ENCODE data around the gene HS6ST3. TPM values are rescaled to one million over a fixed set of nuclear protein-coding genes. Genes with fewer than 3 reads are reported as not detected.

Gene HS6ST3
- total and polyA plus RNA-seq, 9 of the 15 experiments (the other 6 are each of a cell fraction or from before 2014, with no cell fraction given): not detected

DNA sequence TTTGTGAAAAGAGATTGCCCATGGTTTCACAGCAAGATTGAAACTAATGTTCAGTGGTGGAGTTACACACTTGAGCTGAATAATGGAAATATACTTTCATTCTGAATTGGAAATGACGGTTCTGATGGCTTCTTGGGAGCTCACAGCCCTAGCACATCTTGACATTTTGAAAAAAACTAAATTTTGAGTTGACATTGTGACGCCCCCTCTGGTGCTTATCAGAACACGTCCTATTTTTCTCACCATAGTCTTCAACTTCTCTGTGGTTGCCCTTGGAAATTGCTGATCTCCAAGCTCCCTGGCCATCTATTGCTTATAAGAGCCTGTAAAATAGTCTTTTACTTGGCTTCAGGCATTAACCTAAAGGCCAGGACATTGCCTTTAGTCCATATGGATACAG, 702.3 kb downstream of the HS6ST3 start (continued):
- TF ChIP-seq, protein P1, sequence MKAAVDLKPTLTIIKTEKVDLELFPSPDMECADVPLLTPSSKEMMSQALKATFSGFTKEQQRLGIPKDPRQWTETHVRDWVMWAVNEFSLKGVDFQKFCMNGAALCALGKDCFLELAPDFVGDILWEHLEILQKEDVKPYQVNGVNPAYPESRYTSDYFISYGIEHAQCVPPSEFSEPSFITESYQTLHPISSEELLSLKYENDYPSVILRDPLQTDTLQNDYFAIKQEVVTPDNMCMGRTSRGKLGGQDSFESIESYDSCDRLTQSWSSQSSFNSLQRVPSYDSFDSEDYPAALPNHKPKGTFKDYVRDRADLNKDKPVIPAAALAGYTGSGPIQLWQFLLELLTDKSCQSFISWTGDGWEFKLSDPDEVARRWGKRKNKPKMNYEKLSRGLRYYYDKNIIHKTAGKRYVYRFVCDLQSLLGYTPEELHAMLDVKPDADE (conservative IDR thresholded peaks at IDR 0.05; ENCODE audit: control insufficient read depth, low read depth, low read length): no peak
- TF ChIP-seq ZNF75A (CRISPR knock-in tag; IDR thresholded peaks at IDR 0.05) (no peak), GTF2F1 (IDR thresholded peaks at IDR 0.05; ENCODE audit: low read depth, low read length) (no peak), HNRNPUL1 (IDR thresholded peaks at IDR 0.05; ENCODE audit: low read length) (no peak)
- TF ChIP-seq, protein P2, sequence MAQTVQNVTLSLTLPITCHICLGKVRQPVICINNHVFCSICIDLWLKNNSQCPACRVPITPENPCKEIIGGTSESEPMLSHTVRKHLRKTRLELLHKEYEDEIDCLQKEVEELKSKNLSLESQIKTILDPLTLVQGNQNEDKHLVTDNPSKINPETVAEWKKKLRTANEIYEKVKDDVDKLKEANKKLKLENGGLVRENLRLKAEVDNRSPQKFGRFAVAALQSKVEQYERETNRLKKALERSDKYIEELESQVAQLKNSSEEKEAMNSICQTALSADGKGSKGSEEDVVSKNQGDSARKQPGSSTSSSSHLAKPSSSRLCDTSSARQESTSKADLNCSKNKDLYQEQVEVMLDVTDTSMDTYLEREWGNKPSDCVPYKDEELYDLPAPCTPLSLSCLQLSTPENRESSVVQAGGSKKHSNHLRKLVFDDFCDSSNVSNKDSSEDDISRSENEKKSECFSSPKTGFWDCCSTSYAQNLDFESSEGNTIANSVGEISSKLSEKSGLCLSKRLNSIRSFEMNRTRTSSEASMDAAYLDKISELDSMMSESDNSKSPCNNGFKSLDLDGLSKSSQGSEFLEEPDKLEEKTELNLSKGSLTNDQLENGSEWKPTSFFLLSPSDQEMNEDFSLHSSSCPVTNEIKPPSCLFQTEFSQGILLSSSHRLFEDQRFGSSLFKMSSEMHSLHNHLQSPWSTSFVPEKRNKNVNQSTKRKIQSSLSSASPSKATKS (CRISPR knock-in tag; IDR thresholded peaks at IDR 0.05): no peak
- TF ChIP-seq, protein P3, sequence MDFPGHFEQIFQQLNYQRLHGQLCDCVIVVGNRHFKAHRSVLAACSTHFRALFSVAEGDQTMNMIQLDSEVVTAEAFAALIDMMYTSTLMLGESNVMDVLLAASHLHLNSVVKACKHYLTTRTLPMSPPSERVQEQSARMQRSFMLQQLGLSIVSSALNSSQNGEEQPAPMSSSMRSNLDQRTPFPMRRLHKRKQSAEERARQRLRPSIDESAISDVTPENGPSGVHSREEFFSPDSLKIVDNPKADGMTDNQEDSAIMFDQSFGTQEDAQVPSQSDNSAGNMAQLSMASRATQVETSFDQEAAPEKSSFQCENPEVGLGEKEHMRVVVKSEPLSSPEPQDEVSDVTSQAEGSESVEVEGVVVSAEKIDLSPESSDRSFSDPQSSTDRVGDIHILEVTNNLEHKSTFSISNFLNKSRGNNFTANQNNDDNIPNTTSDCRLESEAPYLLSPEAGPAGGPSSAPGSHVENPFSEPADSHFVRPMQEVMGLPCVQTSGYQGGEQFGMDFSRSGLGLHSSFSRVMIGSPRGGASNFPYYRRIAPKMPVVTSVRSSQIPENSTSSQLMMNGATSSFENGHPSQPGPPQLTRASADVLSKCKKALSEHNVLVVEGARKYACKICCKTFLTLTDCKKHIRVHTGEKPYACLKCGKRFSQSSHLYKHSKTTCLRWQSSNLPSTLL (IDR thresholded peaks at IDR 0.05): no peak
- TF ChIP-seq, protein P4, sequence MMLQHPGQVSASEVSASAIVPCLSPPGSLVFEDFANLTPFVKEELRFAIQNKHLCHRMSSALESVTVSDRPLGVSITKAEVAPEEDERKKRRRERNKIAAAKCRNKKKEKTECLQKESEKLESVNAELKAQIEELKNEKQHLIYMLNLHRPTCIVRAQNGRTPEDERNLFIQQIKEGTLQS (IDR thresholded peaks at IDR 0.05): no peak
- TF ChIP-seq, protein P4 (CRISPR knock-in tag; conservative IDR thresholded peaks at IDR 0.05): no peak
